GM12878 (cell line): Measurements from ENCODE around the gene DUS2. TPM values are rescaled to one million over a fixed set of nuclear protein-coding genes. Genes with fewer than 3 reads are reported as not detected.

ENCODE experiments used
- ATAC-seq: fragments of 200-7000 bp; cut with Tn5 transposase; 3 replicates; pipeline ENCODE4 v1.9.1; 2020; ENCODE audit warnings: mild to moderate bottlenecking, moderate library complexity
- BruUV-seq: library from RNA; stranded (reverse); fragments of 400-500 nt; replicated peaks from 2 replicates; lab custom pipeline; 2021; lab: Mats Ljungman, UMichigan
- CTCF ChIA-PET: fragments of 300-600 bp; sonication (Branson Sonifier 250); formaldehyde crosslinking; extraction: SDS; loops from one replicate; lab custom pipeline; 2021; ENCODE audit warnings: inconsistent platforms; lab: Yijun Ruan, JAX
- POLR2A ChIA-PET: fragments of 350-600 bp; formaldehyde crosslinking; extraction: SDS; loops from one replicate; lab custom pipeline; 2021; ENCODE audit warnings: inconsistent platforms; lab: Charles Lee
- RAD21 ChIA-PET: fragments of 300-600 bp; sonication (Branson Sonifier 250); formaldehyde crosslinking; loops from one replicate; lab custom pipeline; 2023; ENCODE audit warnings: antibody characterized with exemption; ENCODE audit not compliant: unreplicated experiment; lab: Charles Lee
- SMC1A ChIA-PET: fragments of 300-600 bp; sonication (Branson Sonifier 250); formaldehyde crosslinking; loops from one replicate; lab custom pipeline; 2023; ENCODE audit not compliant: unreplicated experiment, uncharacterized antibody; lab: Charles Lee
- DNase-seq: peaks from one replicate; pipeline ENCODE4 v3.0.0-alpha.2; 2011; ENCODE audit warnings: low read depth, low spot score
- FAIRE-seq: peaks from 3 replicates; lab custom pipeline; 2011; peaks lifted over from hg19 to GRCh38; lab: Jason Lieb, UNC
- H2AFZ ChIP-seq: 2 replicates; pipeline ENCODE4 v1.6.0; 2011; ENCODE audit warnings: low read depth, low read length, control low read depth; ENCODE audit not compliant: control insufficient read depth
- H3K27ac ChIP-seq: 2 replicates; pipeline ENCODE4 v1.5.1; 2011; ENCODE audit warnings: control low read depth; ENCODE audit not compliant: control insufficient read depth, insufficient read depth
- H3K27me3 ChIP-seq, 2 experiments: replicated peaks in 1 of 2; 2 replicates each; pipeline versions ENCODE4 v1.6.0 to v1.6.1; 2011; ENCODE audit warnings: low read length in 1 of 2; ENCODE audit not compliant: control insufficient read depth in 2 of 2, insufficient read depth in 2 of 2
- H3K36me3 ChIP-seq, 2 experiments: 2 replicates each; pipeline ENCODE4 v1.5.1; 2011; ENCODE audit warnings: low read length in 1 of 2; ENCODE audit not compliant: control insufficient read depth in 2 of 2, insufficient read depth in 2 of 2
- H3K4me1 ChIP-seq: 2 replicates; pipeline ENCODE4 v1.6.1; 2011; ENCODE audit warnings: mild to moderate bottlenecking, low read length, moderate library complexity, mixed read lengths; ENCODE audit not compliant: control insufficient read depth, insufficient read depth
- H3K4me2 ChIP-seq: 2 replicates; pipeline ENCODE4 v1.6.0; 2011; ENCODE audit warnings: control low read depth; ENCODE audit not compliant: control insufficient read depth, insufficient read depth
- H3K4me3 ChIP-seq: fragments of 200-600 bp; sonication (generic); 2 replicates; pipeline ENCODE4 v1.5.1; 2016
- H3K79me2 ChIP-seq: 2 replicates; pipeline ENCODE4 v1.6.0; 2011; ENCODE audit warnings: low read length; ENCODE audit not compliant: control insufficient read depth, insufficient read depth
- H3K9ac ChIP-seq: 2 replicates; pipeline ENCODE4 v1.8.0; 2011; ENCODE audit warnings: low read length, control low read depth, mixed read lengths; ENCODE audit not compliant: control insufficient read depth, insufficient read depth
- H3K9me3 ChIP-seq: replicated peaks from 3 replicates; pipeline ENCODE4 v1.5.1; 2011; ENCODE audit warnings: mild to moderate bottlenecking, low read length; ENCODE audit not compliant: control insufficient read depth, insufficient read depth
- H4K20me1 ChIP-seq: 2 replicates; pipeline ENCODE4 v1.6.0; 2011; ENCODE audit not compliant: control insufficient read depth, insufficient read depth
- CREB1 ChIP-seq: IDR thresholded peaks from 2 replicates; pipeline ENCODE4 v1.6.1; 2012; ENCODE audit warnings: low read depth, mild to moderate bottlenecking, inconsistent platforms
- FOXK2 ChIP-seq: fragments of 450-650 bp; IDR thresholded peaks from 2 replicates; pipeline ENCODE4 v1.6.1; 2017; ENCODE audit warnings: mild to moderate bottlenecking, moderate library complexity
- KAT2A ChIP-seq: conservative IDR thresholded peaks from 2 replicates; pipeline ENCODE4 v1.6.1; 2011; ENCODE audit warnings: low read depth, low read length; ENCODE audit not compliant: control insufficient read depth
- KLF5 ChIP-seq: fragments of 450-650 bp; IDR thresholded peaks from 2 replicates; pipeline ENCODE4 v1.6.1; 2014; ENCODE audit warnings: mild to moderate bottlenecking; ENCODE audit not compliant: partially characterized antibody
- MEF2A ChIP-seq: IDR thresholded peaks from 2 replicates; pipeline ENCODE4 v1.6.1; 2011; ENCODE audit warnings: low read depth, mild to moderate bottlenecking, low read length, moderate library complexity; ENCODE audit not compliant: insufficient read depth
- RBBP5 ChIP-seq: fragments of 200-600 bp; sonication (generic); conservative IDR thresholded peaks from 2 replicates; pipeline ENCODE4 v1.6.1; 2016
- SMARCA5 ChIP-seq: fragments of 450-650 bp; IDR thresholded peaks from 2 replicates; pipeline ENCODE4 v1.6.1; 2017; ENCODE audit warnings: mild to moderate bottlenecking
- STAT3 ChIP-seq: IDR thresholded peaks from 2 replicates; pipeline ENCODE4 v1.6.1; 2011; ENCODE audit warnings: low read depth, low read length, improper control_type of control experiment
- SUZ12 ChIP-seq: fragments of 200-600 bp; sonication (generic); IDR thresholded peaks from one replicate; pipeline ENCODE4 v1.6.1; 2018; ENCODE audit warnings: antibody characterized with exemption, mild to moderate bottlenecking; ENCODE audit not compliant: unreplicated experiment
- TCF12 ChIP-seq: IDR thresholded peaks from 2 replicates; pipeline ENCODE4 v1.6.1; 2011; ENCODE audit warnings: low read depth, mild to moderate bottlenecking, low read length
- ZNF24 ChIP-seq: fragments of 450-650 bp; IDR thresholded peaks from 2 replicates; pipeline ENCODE4 v1.6.1; 2017; ENCODE audit warnings: antibody characterized with exemption, mild to moderate bottlenecking
- WGBS: methylation state at CpG from one replicate; pipeline ENCODE4 v1.1.6; 2016; ENCODE audit warnings: low lambda C conversion rate; ENCODE audit not compliant: insufficient replicate concordance, insufficient coverage; ENCODE audit errors: missing lambda C conversion rate; 5-methylcytosine and 5-hydroxymethylcytosine counted together
- in situ Hi-C: fragments of 300-500 bp; cut with MboI; formaldehyde crosslinking; loops from 9 replicates; pipeline ENCODE4 v1.14.3; 2018; ENCODE audit warnings: mixed read lengths
- intact Hi-C: fragments of 100-400 bp; cut with micrococcal nuclease; formaldehyde crosslinking; loops from one replicate; pipeline ENCODE4 v1.14.2; 2022; ENCODE audit not compliant: unreplicated experiment
- polyA plus RNA-seq, 11 experiments: library from polyadenylated mRNA; depleted of rRNA in 4 of 11; unstranded in 6 of 11; stranded (reverse) in 5 of 11; fragments of >200 nt; fragmentation: Nextera tagmentation in 4 of 11; fragmentation: Illumina TruSeq in 1 of 11; extraction: Ambion mirVana in 4 of 11; extraction: Trizol in 1 of 11; gene quantifications; 1 replicate in 1 of 11; 2 replicates in 10 of 11; pipeline versions ENCODE4 v1.2.1 to v1.2.3, GENCODE V29; 2011 to 2016; ENCODE audit warnings: inconsistent platforms in 2 of 11, missing spikeins in 2 of 11, low read depth in 1 of 11
- total RNA-seq, 4 experiments: library from RNA; depleted of rRNA in 3 of 4; stranded (reverse); fragments of >200 nt in 3 of 4; fragmentation: Illumina TruSeq in 1 of 4; extraction: Trizol in 1 of 4; gene quantifications; 2 replicates each; pipeline versions ENCODE4 v1.2.1 to v1.2.3, GENCODE V29; 2013 to 2021
- TF ChIP-seq, protein P1 (sequence below): fragments of 450-650 bp; IDR thresholded peaks from 2 replicates; pipeline ENCODE4 v1.6.1; 2017; ENCODE audit warnings: borderline replicate concordance
- TF ChIP-seq, protein P2 (sequence below): IDR thresholded peaks from 2 replicates; pipeline ENCODE4 v1.6.1; 2012; ENCODE audit warnings: improper control_type of control experiment, low read depth, low read length; ENCODE audit not compliant: insufficient replicate concordance
- TF ChIP-seq, protein P3 (sequence below): IDR thresholded peaks from 2 replicates; pipeline ENCODE4 v1.6.1; 2011; ENCODE audit warnings: mild to moderate bottlenecking, low read depth, low read length, moderate library complexity; ENCODE audit not compliant: insufficient replicate concordance
- TF ChIP-seq, protein P4 (sequence below): IDR thresholded peaks from 2 replicates; pipeline ENCODE4 v1.6.1; 2012; ENCODE audit warnings: low read depth, low read length, improper control_type of control experiment

The DUS2 gene
- total and polyA plus RNA-seq, 10 of the 15 experiments (the other 5 are each of a cell fraction or from before 2014, with no cell fraction given), result 4.8 to 32.3 (median 25.5) TPM

DNA sequence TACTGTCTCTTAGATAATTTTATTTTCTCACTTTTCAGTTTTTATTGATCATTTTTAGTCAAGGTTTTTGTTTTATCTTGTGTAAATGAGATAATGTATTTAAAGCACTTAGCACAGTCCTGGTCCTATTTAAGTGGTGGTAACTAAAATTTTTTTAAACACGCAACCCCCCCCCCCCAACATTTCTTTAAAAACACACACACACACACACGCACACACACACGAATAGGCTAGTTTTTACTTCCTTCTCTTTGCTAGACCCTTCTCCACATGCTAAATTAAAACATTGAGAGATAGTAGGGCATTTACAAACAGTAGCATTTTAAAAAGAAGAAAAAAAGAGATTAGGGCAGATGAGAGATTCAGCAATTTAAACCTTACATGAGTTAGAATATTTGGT, 67.0 kb downstream of the DUS2 start:
- ChIA-PET RAD21 (interaction anchor here (1.1 to 4.8 kb wide), 2 partner anchors 29 to 30 kb away, joined by 3 to 24 read pairs; no protein-coding TSS in a partner anchor), CTCF (interaction anchor here (0.9 to 8.8 kb wide), 5 partner anchors 17 to 138 kb away, joined by 3 to 109 read pairs (median 58); no protein-coding TSS in a partner anchor), POLR2A (interaction anchor here (0.6 to 1.3 kb wide), 2 partner anchors 9 to 134 kb away, joined by 4 read pairs; no protein-coding TSS in a partner anchor), SMC1A (interaction anchor here (1.0 to 4.8 kb wide), 3 partner anchors 9 to 29 kb away, joined by 3 to 45 read pairs (median 4); no protein-coding TSS in a partner anchor)
- Histone ChIP-seq H3K4me3 (peak overlapping the region; percentile 53), H3K27ac (peak overlapping the region; percentile 18; the same call in 1 of the 2 replicates), H3K9ac (no peak overlapping the region), H3K36me3 (no peaks in the 10 kb centered on the region), H3K79me2 (peaks cover 91% of the 10 kb centered on the region), H2AFZ (no peak overlapping the region), H3K27me3 (no peaks in the 10 kb centered on the region), H4K20me1 (no peaks in the 10 kb centered on the region), H3K4me2 (peak overlapping the region; percentile 64), H3K9me3 (no peaks in the 10 kb centered on the region), H3K4me1 (peaks cover 23% of the 10 kb centered on the region)
- no peak for ATAC-seq
- intact Hi-C loops (no loop called here), in situ Hi-C loops (loop anchor here (5.0 kb wide), 1 partner anchor 137 kb away; no protein-coding TSS in a partner anchor)
- WGBS, result 0% methylated on average over 3 of the region's 3 CpGs
- FAIRE-seq, result no peak
- DNase-seq, result no peak
- BruUV-seq, result no TSS peak
- no peak for TF ChIP-seq KAT2A
- no peak for TF ChIP-seq CREB1
- TF ChIP-seq, protein P1, sequence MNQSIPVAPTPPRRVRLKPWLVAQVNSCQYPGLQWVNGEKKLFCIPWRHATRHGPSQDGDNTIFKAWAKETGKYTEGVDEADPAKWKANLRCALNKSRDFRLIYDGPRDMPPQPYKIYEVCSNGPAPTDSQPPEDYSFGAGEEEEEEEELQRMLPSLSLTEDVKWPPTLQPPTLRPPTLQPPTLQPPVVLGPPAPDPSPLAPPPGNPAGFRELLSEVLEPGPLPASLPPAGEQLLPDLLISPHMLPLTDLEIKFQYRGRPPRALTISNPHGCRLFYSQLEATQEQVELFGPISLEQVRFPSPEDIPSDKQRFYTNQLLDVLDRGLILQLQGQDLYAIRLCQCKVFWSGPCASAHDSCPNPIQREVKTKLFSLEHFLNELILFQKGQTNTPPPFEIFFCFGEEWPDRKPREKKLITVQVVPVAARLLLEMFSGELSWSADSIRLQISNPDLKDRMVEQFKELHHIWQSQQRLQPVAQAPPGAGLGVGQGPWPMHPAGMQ, result no peak
- no peak for TF ChIP-seq FOXK2
- TF ChIP-seq MEF2A, result no peak
- no peak for TF ChIP-seq ZNF24
- TF ChIP-seq STAT3, result no peak
- TF ChIP-seq SUZ12, result no peak
- TF ChIP-seq, protein P2, sequence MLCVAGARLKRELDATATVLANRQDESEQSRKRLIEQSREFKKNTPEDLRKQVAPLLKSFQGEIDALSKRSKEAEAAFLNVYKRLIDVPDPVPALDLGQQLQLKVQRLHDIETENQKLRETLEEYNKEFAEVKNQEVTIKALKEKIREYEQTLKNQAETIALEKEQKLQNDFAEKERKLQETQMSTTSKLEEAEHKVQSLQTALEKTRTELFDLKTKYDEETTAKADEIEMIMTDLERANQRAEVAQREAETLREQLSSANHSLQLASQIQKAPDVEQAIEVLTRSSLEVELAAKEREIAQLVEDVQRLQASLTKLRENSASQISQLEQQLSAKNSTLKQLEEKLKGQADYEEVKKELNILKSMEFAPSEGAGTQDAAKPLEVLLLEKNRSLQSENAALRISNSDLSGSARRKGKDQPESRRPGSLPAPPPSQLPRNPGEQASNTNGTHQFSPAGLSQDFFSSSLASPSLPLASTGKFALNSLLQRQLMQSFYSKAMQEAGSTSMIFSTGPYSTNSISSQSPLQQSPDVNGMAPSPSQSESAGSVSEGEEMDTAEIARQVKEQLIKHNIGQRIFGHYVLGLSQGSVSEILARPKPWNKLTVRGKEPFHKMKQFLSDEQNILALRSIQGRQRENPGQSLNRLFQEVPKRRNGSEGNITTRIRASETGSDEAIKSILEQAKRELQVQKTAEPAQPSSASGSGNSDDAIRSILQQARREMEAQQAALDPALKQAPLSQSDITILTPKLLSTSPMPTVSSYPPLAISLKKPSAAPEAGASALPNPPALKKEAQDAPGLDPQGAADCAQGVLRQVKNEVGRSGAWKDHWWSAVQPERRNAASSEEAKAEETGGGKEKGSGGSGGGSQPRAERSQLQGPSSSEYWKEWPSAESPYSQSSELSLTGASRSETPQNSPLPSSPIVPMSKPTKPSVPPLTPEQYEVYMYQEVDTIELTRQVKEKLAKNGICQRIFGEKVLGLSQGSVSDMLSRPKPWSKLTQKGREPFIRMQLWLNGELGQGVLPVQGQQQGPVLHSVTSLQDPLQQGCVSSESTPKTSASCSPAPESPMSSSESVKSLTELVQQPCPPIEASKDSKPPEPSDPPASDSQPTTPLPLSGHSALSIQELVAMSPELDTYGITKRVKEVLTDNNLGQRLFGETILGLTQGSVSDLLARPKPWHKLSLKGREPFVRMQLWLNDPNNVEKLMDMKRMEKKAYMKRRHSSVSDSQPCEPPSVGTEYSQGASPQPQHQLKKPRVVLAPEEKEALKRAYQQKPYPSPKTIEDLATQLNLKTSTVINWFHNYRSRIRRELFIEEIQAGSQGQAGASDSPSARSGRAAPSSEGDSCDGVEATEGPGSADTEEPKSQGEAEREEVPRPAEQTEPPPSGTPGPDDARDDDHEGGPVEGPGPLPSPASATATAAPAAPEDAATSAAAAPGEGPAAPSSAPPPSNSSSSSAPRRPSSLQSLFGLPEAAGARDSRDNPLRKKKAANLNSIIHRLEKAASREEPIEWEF, result no peak
- no peak for TF ChIP-seq TCF12
- TF ChIP-seq RBBP5, result no peak
- TF ChIP-seq SMARCA5, result no peak
- TF ChIP-seq, protein P3, sequence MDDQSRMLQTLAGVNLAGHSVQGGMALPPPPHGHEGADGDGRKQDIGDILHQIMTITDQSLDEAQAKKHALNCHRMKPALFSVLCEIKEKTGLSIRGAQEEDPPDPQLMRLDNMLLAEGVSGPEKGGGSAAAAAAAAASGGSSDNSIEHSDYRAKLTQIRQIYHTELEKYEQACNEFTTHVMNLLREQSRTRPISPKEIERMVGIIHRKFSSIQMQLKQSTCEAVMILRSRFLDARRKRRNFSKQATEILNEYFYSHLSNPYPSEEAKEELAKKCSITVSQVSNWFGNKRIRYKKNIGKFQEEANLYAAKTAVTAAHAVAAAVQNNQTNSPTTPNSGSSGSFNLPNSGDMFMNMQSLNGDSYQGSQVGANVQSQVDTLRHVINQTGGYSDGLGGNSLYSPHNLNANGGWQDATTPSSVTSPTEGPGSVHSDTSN, result no peak
- TF ChIP-seq, protein P4, sequence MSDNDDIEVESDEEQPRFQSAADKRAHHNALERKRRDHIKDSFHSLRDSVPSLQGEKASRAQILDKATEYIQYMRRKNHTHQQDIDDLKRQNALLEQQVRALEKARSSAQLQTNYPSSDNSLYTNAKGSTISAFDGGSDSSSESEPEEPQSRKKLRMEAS, result no peak
- TF ChIP-seq KLF5, result no peak
